Fibroblast of lung (primary cell): Measurements from ENCODE around the gene TMEM30B. TPM values are rescaled to one million over a fixed set of nuclear protein-coding genes. Genes with fewer than 3 reads are reported as not detected.

Experiments
- DNase-seq, 2 donors: peaks; one replicate each; pipeline versions ENCODE4 v3.0.0 to v3.0.0-alpha.2; 2010; ENCODE audit warnings: low read depth in 2 of 2
- H2AFZ ChIP-seq: 2 replicates; pipeline ENCODE4 v1.5.1; 2012; ENCODE audit warnings: low read length, control low read depth, inconsistent platforms
- H3K27ac ChIP-seq: 2 replicates; pipeline ENCODE4 v1.5.1; 2011; ENCODE audit warnings: low read length, control low read depth; ENCODE audit not compliant: insufficient read depth
- H3K27me3 ChIP-seq: 2 replicates; pipeline ENCODE4 v1.5.1; 2011; ENCODE audit warnings: mild to moderate bottlenecking, low read length; ENCODE audit not compliant: control insufficient read depth, insufficient read depth
- H3K36me3 ChIP-seq: 2 replicates; pipeline ENCODE4 v1.5.1; 2011; ENCODE audit warnings: low read length; ENCODE audit not compliant: control insufficient read depth, insufficient read depth
- H3K4me1 ChIP-seq: 2 replicates; pipeline ENCODE4 v1.5.1; 2011; ENCODE audit warnings: low read length; ENCODE audit not compliant: control insufficient read depth, insufficient read depth; ENCODE audit errors: extremely low read depth
- H3K4me2 ChIP-seq: 2 replicates; pipeline ENCODE4 v1.5.1; 2011; ENCODE audit warnings: low read length, control low read depth; ENCODE audit not compliant: insufficient read depth; ENCODE audit errors: extremely low read depth
- H3K4me3 ChIP-seq, 4 experiments: fragments of 200-600 bp in 1 of 4; sonication (generic) in 1 of 4; replicated peaks in 1 of 4; 2 replicates each; pipeline ENCODE4 v1.5.1; 2011 to 2016; ENCODE audit warnings: low read length in 4 of 4, low read depth in 3 of 4, mild to moderate bottlenecking in 3 of 4, control low read depth in 2 of 4, inconsistent platforms in 1 of 4, mixed read lengths in 1 of 4; ENCODE audit not compliant: insufficient read depth in 1 of 4; ENCODE audit errors: control extremely low read depth in 1 of 4
- H3K79me2 ChIP-seq: 2 replicates; pipeline ENCODE4 v1.5.1; 2012; ENCODE audit warnings: mild to moderate bottlenecking, low read length, inconsistent platforms; ENCODE audit not compliant: control insufficient read depth, insufficient read depth
- H3K9ac ChIP-seq: 2 replicates; pipeline ENCODE4 v1.5.1; 2011; ENCODE audit warnings: mild to moderate bottlenecking, low read length, control low read depth; ENCODE audit not compliant: insufficient read depth
- H3K9me3 ChIP-seq: 2 replicates; pipeline ENCODE4 v1.5.1; 2012; ENCODE audit warnings: low read depth, low read length; ENCODE audit not compliant: control insufficient read depth, insufficient read depth
- H4K20me1 ChIP-seq: 2 replicates; pipeline ENCODE4 v1.5.1; 2011; ENCODE audit warnings: low read length; ENCODE audit not compliant: control insufficient read depth, insufficient read depth; ENCODE audit errors: extremely low read depth
- EZH2 ChIP-seq: IDR thresholded peaks from 2 replicates; pipeline ENCODE4 v1.5.1; 2012; ENCODE audit warnings: low read length, control low read depth, mild to moderate bottlenecking; ENCODE audit errors: missing control alignments
- polyA plus RNA-seq, 2 donors: library from polyadenylated mRNA; depleted of rRNA in 1 of 2; stranded (reverse) in 1 of 2; unstranded in 1 of 2; fragments of >200 nt; gene quantifications; 2 replicates each; pipeline ENCODE4 v1.2.1, GENCODE V29; 2011 to 2012; ENCODE audit warnings: missing spikeins in 1 of 2
- total RNA-seq: library from RNA; depleted of rRNA; stranded (reverse); fragments of >200 nt; gene quantifications from 2 replicates; pipeline ENCODE4 v1.2.1, GENCODE V29; 2014
- TF ChIP-seq, protein P1 (sequence below), 2 donors: IDR thresholded peaks in 1 of 2; conservative IDR thresholded peaks in 1 of 2; 1 replicate in 1 of 2; 2 replicates in 1 of 2; pipeline ENCODE4 v1.5.1; 2011 to 2012; ENCODE audit warnings: low read length in 2 of 2, control low read depth in 1 of 2, inconsistent platforms in 1 of 2, low read depth in 1 of 2, mild to moderate bottlenecking in 1 of 2

Gene TMEM30B
- total and polyA plus RNA-seq, 2 donors (not counting 1 experiment from before 2014, with no cell fraction given) = 0.22 to 0.83 TPM

- Histone ChIP-seq H3K9me3 (no peaks in the 10 kb centered on the region), H3K9ac (no peak overlapping the region), H2AFZ (no peak overlapping the region), H3K79me2 (no peaks in the 10 kb centered on the region), H3K36me3 (no peaks in the 10 kb centered on the region), H3K4me1 (peaks cover 9% of the 10 kb centered on the region), H3K4me3 (no peak overlapping the region), H3K4me2 (no peak overlapping the region), H3K27ac (no peak overlapping the region), H4K20me1 (no peaks in the 10 kb centered on the region), H3K27me3 (no peaks in the 10 kb centered on the region)
- TF ChIP-seq, protein P1, sequence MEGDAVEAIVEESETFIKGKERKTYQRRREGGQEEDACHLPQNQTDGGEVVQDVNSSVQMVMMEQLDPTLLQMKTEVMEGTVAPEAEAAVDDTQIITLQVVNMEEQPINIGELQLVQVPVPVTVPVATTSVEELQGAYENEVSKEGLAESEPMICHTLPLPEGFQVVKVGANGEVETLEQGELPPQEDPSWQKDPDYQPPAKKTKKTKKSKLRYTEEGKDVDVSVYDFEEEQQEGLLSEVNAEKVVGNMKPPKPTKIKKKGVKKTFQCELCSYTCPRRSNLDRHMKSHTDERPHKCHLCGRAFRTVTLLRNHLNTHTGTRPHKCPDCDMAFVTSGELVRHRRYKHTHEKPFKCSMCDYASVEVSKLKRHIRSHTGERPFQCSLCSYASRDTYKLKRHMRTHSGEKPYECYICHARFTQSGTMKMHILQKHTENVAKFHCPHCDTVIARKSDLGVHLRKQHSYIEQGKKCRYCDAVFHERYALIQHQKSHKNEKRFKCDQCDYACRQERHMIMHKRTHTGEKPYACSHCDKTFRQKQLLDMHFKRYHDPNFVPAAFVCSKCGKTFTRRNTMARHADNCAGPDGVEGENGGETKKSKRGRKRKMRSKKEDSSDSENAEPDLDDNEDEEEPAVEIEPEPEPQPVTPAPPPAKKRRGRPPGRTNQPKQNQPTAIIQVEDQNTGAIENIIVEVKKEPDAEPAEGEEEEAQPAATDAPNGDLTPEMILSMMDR (conservative IDR thresholded peaks at IDR 0.05 in 1 of 2, IDR thresholded peaks at IDR 0.05 in 1 of 2; ENCODE audit: low read depth in 1 of 2, low read length in 2 of 2) = no peak
- TF ChIP-seq EZH2 = no peak
- DNase-seq = no peak
These were observed 31.1 kb downstream of the TMEM30B start for GRCh38 chr14:61250063-61250462.

GRCh38 chr14:61247935-61248334, 33.2 kb downstream of the TMEM30B start:
- Histone ChIP-seq H2AFZ (no peak overlapping the region), H3K4me1 (peaks cover 5% of the 10 kb centered on the region), H3K27me3 (no peaks in the 10 kb centered on the region), H3K4me2 (no peak overlapping the region), H3K79me2 (no peaks in the 10 kb centered on the region), H3K9me3 (no peaks in the 10 kb centered on the region), H3K27ac (no peak overlapping the region), H3K36me3 (no peaks in the 10 kb centered on the region), H3K9ac (no peak overlapping the region), H4K20me1 (no peaks in the 10 kb centered on the region), H3K4me3 (no peak overlapping the region)
- no peak for TF ChIP-seq EZH2
- TF ChIP-seq, protein P1 (conservative IDR thresholded peaks at IDR 0.05 in 1 of 2, IDR thresholded peaks at IDR 0.05 in 1 of 2; ENCODE audit: low read depth in 1 of 2, low read length in 2 of 2) = no peak
- DNase-seq = peak; percentile 45 to 96

GRCh38 chr14:61246721-61247120, 34.4 kb downstream of the TMEM30B start:
- Histone ChIP-seq H3K79me2 (no peaks in the 10 kb centered on the region), H3K9me3 (no peaks in the 10 kb centered on the region), H3K4me2 (no peak overlapping the region), H4K20me1 (no peaks in the 10 kb centered on the region), H2AFZ (no peak overlapping the region), H3K4me3 (no peak overlapping the region), H3K9ac (no peak overlapping the region), H3K4me1 (no peaks in the 10 kb centered on the region), H3K36me3 (no peaks in the 10 kb centered on the region), H3K27me3 (no peaks in the 10 kb centered on the region), H3K27ac (no peak overlapping the region)
- TF ChIP-seq, protein P1 (conservative IDR thresholded peaks at IDR 0.05 in 1 of 2, IDR thresholded peaks at IDR 0.05 in 1 of 2; ENCODE audit: low read depth in 1 of 2, low read length in 2 of 2) = no peak
- TF ChIP-seq EZH2 = no peak
- no peak for DNase-seq
